HUES64 (cell line): ENCODE measurements around the gene SLC66A3.
"Not testable (repeated sequence)": the region's sequence is repeated elsewhere in the genome, so short reads cannot be mapped to it uniquely, and the experiment has no call there.

ENCODE experiments used
- H3K27ac ChIP-seq: 2 replicates; pipeline ENCODE4 v1.7.0; 2013; ENCODE audit warnings: low read depth, low read length, inconsistent platforms
- H3K27me3 ChIP-seq: 2 replicates; pipeline ENCODE4 v1.6.1; 2013; ENCODE audit warnings: mild to moderate bottlenecking, low read length; ENCODE audit not compliant: insufficient read depth
- H3K36me3 ChIP-seq: 2 replicates; pipeline ENCODE4 v1.6.1; 2013; ENCODE audit warnings: mild to moderate bottlenecking, low read length; ENCODE audit not compliant: insufficient read depth
- H3K4me1 ChIP-seq: 2 replicates; pipeline ENCODE4 v1.6.1; 2013; ENCODE audit warnings: mild to moderate bottlenecking, low read length, moderate library complexity; ENCODE audit not compliant: insufficient read depth
- H3K4me3 ChIP-seq: 2 replicates; pipeline ENCODE4 v1.5.1; 2013; ENCODE audit warnings: mild to moderate bottlenecking, low read length, moderate library complexity
- H3K9ac ChIP-seq: 2 replicates; pipeline ENCODE4 v1.6.1; 2013; ENCODE audit warnings: mild to moderate bottlenecking, low read depth, low read length
- H3K9me3 ChIP-seq: 2 replicates; pipeline ENCODE4 v1.6.1; 2013; ENCODE audit warnings: low read depth, low read length; ENCODE audit not compliant: insufficient read depth
- WGBS: fragments of 150-250, 120-280 bp; methylation state at CpG from one replicate; pipeline ENCODE4 v1.1.7; 2013; ENCODE audit warnings: missing lambda C conversion rate; 5-methylcytosine and 5-hydroxymethylcytosine counted together

SLC66A3 gene

DNA sequence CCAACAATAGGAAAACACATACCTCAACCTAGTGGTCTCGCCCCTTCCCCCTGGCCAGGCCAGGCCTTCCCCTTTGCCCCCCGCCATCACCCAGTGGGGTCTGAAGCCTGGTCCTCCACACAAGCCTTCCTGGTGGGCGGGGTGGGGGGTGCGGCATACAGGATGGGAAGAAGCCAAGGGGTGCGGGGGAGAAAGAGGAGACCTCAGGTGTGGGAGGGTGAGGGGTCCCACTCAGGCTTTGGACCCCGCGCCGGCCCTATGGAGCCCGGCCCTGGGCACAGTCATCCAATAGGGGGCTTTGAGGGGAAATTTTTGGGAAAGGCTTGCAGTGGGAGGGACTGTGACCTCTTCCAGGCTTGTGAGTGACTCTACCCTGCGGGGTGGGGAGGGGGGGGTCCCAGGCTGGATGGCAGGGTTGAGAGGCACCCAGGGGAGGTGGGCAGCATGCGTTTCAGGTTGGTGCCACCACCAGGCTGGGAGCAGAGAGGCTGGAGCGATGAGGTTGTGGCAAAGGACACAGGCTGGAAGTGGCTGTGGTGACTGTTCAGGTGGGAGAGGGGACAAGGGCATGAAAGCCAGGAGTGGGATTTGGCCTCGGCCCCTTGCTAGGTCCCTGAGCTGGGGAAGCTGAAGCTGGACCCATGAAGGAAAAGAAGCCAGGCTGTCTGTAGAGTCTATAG lies 1.3 kb downstream of the SLC66A3 start:
- Histone ChIP-seq H3K9ac (no peak overlapping the region), H3K36me3 (no peaks in the 10 kb centered on the region), H3K27ac (no peak overlapping the region), H3K4me3 (no peak overlapping the region), H3K27me3 (peaks cover 39% of the 10 kb centered on the region), H3K9me3 (no peaks in the 10 kb centered on the region), H3K4me1 (peaks cover 7% of the 10 kb centered on the region; the same call in 1 of the 2 replicates)
- WGBS = 92% methylated on average over 12 of the region's 13 CpGs

DNA sequence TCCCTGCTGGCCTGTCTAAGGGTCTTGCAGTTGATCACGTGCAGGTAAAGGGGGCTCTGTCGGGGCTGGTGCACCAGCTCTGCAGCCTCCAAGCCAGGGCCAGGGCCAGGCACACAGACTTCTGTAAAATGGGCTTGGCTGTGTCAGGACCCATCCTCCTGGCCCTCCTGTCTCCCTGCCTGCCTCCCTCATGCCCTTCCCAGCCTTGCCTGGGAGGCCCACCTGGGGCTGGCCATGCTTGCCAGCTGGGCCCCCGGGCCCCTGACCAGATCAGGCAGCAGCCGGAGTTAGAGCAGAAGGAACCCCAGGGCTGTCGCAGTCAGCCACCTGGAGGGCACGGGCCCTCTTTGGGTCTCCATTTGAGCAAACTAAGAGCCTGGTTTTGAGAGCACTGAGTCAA lies 2.0 kb downstream of the SLC66A3 start:
- Histone ChIP-seq H3K27me3 (peaks cover 35% of the 10 kb centered on the region), H3K27ac (no peak overlapping the region), H3K36me3 (no peaks in the 10 kb centered on the region), H3K4me3 (no peak overlapping the region), H3K9ac (no peak overlapping the region), H3K9me3 (no peaks in the 10 kb centered on the region), H3K4me1 (peaks cover 7% of the 10 kb centered on the region; the same call in 1 of the 2 replicates)
- 91% methylated on average over 6 of the region's 6 CpGs for WGBS

DNA sequence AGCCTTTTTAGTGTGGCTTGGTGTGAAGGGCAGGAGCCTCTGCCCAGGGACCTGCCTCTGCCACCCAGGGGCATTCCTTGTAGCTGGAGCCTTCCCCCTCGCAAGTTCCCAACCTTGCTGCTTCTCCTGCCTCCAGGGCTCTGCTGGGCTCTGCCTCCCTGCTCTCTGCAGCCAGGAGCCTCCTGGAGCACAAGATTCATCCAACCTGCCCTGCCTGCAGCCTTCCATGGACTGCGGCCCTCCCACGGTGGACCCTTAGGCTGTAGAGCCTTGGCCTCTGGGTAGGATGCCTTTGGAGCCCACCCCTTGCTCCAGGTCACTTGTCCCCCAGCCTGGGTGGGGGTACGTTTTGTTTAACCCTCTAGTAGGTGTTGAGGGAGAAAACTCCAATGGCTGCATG lies 2.5 kb downstream of the SLC66A3 start:
- Histone ChIP-seq H3K9me3 (no peaks in the 10 kb centered on the region), H3K9ac (no peak overlapping the region), H3K27ac (no peak overlapping the region), H3K27me3 (peaks cover 31% of the 10 kb centered on the region), H3K36me3 (no peaks in the 10 kb centered on the region), H3K4me3 (no peak overlapping the region), H3K4me1 (peaks cover 7% of the 10 kb centered on the region; the same call in 1 of the 2 replicates)
- 86% methylated on average over 4 of the region's 4 CpGs for WGBS

DNA sequence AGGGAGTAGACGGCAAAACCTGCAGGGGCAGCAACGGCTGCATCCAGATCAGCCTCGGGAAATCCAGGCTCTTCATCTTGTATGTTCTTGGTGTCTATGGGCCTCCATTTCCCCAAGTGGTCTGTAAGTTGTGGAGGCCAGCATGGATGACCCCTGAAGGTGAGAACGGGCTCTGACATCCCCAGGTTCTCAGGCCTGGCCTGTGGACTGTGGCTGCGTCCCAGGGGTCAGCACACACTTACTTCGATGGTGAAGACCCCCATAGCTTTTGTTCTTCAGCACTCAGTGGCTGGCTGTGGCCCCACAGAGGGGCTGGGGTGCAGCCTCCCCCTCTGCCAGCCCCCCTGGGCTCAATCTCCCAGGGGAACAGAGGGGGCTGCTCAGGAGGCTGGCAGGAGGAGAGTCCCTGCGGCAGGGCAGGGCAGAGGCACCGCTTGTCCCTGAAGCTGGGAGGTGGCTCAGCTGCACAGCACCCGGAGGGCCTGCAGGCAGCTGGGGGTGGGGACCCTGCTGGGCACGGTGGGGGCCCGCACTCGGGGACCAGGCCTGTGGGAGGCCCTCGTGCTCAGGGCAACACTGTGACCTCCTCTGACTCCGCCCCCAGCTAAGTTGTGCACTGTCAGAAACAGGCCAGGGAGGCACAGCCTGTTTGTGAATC lies 3.8 kb downstream of the SLC66A3 start:
- Histone ChIP-seq H3K4me1 (peaks cover 7% of the 10 kb centered on the region; the same call in 1 of the 2 replicates), H3K4me3 (no peak overlapping the region), H3K27me3 (peaks cover 19% of the 10 kb centered on the region), H3K27ac (no peak overlapping the region), H3K36me3 (no peaks in the 10 kb centered on the region), H3K9me3 (no peaks in the 10 kb centered on the region), H3K9ac (no peak overlapping the region; the same call in 1 of the 2 replicates)
- 81% methylated on average over 14 of the region's 14 CpGs for WGBS

DNA sequence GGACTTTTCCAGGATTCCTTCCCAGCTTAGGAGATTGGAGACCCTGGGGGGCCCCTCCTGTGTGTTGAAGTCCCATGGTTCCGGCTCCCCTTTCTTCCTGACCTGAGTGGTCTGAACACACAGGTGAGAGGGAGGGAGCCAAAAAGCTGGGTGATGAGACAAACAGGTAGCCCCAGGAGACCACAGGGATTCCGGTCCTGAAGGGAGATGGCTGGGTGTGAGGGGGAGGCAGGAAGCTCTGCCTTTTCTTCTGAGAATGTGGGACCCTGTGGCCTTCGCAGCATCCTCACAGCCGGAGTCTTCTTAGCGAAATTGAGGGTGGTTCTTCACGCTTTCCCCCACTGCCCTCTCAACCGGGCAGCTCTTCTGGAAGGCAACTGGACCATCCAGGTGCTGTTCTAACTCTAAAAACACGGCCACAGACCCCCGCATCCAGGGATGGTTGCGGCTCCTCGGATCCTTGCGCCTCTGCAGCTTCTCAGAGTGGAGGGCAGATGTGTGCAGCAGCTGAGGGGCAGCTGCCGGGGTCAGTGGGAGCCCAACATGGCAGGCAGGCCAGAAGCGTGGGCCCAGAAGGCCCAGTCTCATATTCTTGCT lies 4.4 kb downstream of the SLC66A3 start:
- H3K9ac ChIP-seq = no peak overlapping the region; the same call in 1 of the 2 replicates
- 95% methylated on average over 14 of the region's 14 CpGs for WGBS

DNA sequence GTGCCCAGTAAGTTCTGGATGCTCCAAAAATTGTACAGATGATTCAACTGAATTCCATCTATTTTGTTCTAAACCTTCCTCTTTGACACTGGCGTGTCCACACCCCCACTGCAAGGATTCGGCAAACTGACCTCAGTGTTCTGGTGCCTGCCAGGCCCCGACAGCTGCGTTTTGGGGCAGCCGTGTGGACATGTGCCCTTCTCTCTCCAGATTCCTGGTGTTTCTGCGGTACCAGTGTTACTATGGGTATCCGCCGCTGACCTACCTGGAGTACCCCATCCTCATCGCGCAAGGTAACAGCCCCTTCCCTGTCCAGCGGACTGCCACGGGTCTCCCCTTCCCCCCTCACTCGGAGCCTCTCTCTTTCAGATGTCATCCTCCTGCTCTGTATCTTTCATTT lies 5.0 kb downstream of the SLC66A3 start:
- Histone ChIP-seq H3K9me3 (no peaks in the 10 kb centered on the region), H3K4me3 (no peak overlapping the region), H3K27ac (no peak overlapping the region), H3K36me3 (no peaks in the 10 kb centered on the region), H3K4me1 (0 out of 2 replicates have a peak, but pooled peaks cover 3% of the 10 kb centered on the region), H3K27me3 (peaks cover 13% of the 10 kb centered on the region), H3K9ac (no peak overlapping the region)
- WGBS = 92% methylated on average over 13 of the region's 13 CpGs

More for the DNA sequence above, 4.4 kb downstream of the SLC66A3 start:
- Histone ChIP-seq H3K4me1 (0 out of 2 replicates have a peak, but pooled peaks cover 3% of the 10 kb centered on the region), H3K27ac (no peak overlapping the region), H3K36me3 (no peaks in the 10 kb centered on the region), H3K9me3 (no peaks in the 10 kb centered on the region), H3K4me3 (no peak overlapping the region), H3K27me3 (peaks cover 13% of the 10 kb centered on the region)

DNA sequence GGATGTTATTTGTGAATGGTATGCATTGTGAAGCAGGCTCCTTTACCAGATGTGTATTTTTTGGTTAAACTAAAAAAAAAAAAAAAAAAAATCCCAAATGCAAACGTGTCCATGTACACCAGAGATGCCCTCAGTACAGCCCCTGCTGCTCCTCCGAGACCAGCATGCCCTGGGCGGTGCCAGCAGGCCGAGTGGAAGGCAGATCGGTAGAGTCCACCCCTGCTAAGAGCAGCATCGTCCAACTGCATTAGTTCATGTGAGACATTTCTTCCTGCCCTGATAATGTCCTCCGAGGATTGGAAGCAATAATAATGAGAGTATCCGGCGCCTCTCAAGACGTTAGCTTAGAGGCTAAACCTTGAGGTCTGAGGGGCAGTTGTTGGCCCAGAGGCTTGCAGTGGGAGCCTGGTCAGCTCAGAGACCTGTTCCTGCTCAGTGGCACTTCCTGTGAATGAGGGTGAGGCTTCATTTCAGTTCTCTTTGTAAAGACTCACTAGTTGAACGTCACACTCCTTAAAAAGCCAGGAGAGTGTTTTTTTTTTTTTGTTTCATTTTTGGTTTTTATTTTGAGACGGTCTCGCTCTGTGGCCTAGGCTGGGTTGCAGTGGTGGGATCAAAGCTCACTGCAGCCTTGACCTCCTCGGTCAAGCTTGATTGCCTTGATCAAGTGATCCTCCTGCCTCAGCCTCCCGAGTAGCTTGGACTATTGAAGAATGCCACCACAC lies 5.6 kb downstream of the SLC66A3 start:
- H3K27me3 ChIP-seq = peaks cover 11% of the 10 kb centered on the region
- no peaks in the 10 kb centered on the region for H3K36me3 ChIP-seq
- no peak overlapping the region for H3K27ac ChIP-seq
- H3K4me3 ChIP-seq = no peak overlapping the region
- no peaks in the 10 kb centered on the region for H3K9me3 ChIP-seq
- H3K9ac ChIP-seq = no peak overlapping the region
- 93% methylated on average over 15 of the region's 15 CpGs for WGBS
- 0 out of 2 replicates have a peak, but pooled peaks cover 2% of the 10 kb centered on the region for H3K4me1 ChIP-seq

DNA sequence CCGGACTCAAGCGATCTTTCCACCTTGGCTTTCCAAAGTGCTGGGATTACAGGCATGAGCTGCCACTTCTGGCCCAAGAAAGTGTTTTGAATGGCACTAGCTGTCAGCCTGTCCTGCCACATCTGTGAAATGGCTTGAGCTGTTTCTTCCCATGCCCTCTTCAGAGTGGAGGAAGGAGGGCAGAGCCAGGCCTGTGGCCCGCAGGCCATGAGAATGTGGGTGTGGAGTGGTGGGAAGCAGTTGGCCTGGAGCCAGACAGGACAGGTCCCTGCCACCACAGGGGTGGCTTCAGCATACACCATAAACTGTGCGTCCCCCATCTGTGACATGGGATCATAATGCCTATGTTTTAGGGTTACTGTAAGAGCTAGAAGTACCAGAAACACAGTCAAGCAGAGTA lies 6.5 kb downstream of the SLC66A3 start:
- H3K27ac ChIP-seq = no peak overlapping the region

DNA sequence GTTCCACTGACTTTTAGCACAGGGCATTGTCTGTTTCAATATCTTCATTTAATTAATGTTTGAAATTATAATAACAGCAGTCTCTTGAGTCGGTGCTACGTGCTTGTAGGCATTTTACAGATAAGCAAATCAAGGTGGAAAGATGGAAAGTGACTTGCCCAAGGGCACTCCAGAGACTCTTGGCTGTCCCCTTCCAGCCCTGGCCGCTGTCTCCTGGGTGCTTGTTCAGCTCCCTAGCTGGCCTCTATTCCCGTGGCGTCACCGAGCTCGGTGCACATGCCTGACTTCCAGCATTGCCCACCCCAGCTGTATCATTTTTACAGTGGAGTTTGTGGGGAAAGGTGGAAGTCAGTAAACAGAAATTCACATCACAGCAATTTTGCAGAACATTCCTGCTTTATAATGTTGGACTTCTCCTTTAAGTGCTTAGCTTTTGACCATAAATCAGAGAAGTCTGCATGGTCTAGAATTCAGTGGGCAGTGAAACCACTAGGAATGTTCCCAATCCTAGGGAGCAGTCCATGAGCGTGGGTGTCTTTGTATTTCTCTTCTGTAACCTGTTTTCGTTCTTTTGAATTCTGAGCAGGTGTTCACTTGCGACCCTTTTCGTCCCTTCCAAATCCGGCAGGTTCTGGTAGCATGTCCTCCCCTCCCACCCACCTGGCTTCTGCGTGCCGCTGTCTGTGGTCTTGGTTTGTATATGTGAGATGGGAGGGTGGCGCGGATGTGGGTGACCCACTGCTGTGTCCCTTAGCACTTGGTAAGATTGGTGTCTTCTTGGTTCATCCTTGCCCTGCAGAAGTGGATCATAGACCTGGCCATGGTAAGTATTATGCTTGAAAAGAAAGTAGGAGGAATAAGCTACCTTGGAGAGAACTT lies 8.4 kb downstream of the SLC66A3 start:
- Histone ChIP-seq H3K27me3 (no peaks in the 10 kb centered on the region), H3K36me3 (no peaks in the 10 kb centered on the region), H3K9me3 (no peaks in the 10 kb centered on the region), H3K4me1 (no peaks in the 10 kb centered on the region), H3K4me3 (no peak overlapping the region), H3K27ac (no peak overlapping the region), H3K9ac (no peak overlapping the region)
- 94% methylated on average over 16 of the region's 16 CpGs for WGBS

More for the DNA sequence above, 6.5 kb downstream of the SLC66A3 start:
- 92% methylated on average over 4 of the region's 4 CpGs for WGBS
- H3K36me3 ChIP-seq = no peaks in the 10 kb centered on the region
- no peak overlapping the region for H3K4me3 ChIP-seq
- H3K9ac ChIP-seq = no peak overlapping the region
- peaks cover 4% of the 10 kb centered on the region; the same call in 1 of the 2 replicates for H3K27me3 ChIP-seq
- H3K4me1 ChIP-seq = no peaks in the 10 kb centered on the region
- H3K9me3 ChIP-seq = no peaks in the 10 kb centered on the region

DNA sequence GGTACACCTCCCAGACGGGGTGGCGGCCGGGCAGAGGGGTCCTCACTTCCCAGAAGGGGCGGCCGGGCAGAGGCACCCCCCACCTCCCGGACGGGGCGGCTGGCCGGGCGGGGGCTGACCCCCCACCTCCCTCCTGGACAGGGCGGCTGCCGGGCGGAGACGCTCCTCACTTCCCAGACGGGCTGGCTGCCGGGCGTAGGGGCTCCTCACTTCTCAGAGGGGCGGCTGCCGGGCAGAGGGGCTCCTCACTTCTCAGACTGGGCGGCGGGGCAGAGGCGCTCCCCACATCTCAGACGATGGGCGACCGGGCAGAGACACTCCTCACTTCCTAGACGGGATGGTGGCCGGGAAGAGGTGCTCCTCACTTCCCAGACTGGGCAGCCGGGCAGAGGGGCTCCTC lies 9.8 kb downstream of the SLC66A3 start:
- 93% methylated on average over 28 of the region's 28 CpGs for WGBS
- not testable (repeated sequence) for H3K27me3 ChIP-seq, H3K27ac ChIP-seq

More for the DNA sequence above, 9.8 kb downstream of the SLC66A3 start:
- H3K9me3 ChIP-seq, H3K4me3 ChIP-seq, H3K9ac ChIP-seq, H3K36me3 ChIP-seq, H3K4me1 ChIP-seq: not testable (repeated sequence)
